Measurements from ENCODE around the gene GNB5.

GRCh38 chr15:52146261-52146660 lies 44.9 kb downstream of the GNB5 start:
- TF ChIP-seq POLR2AphosphoS5 (IDR thresholded peaks at IDR 0.05; ENCODE audit: low read depth, low read length) (no peak), CTCF (IDR thresholded peaks at IDR 0.05) (no peak)

All from Panc1 (cell line).